ENCODE data around the gene MAMDC4. TPM values are rescaled to one million over a fixed set of nuclear protein-coding genes. Genes with fewer than 3 reads are reported as not detected.
A peak's percentile ranks its signal among the peaks of the same experiment; 100 is the strongest.
"Not testable (repeated sequence)": the region's sequence is repeated elsewhere in the genome, so short reads cannot be mapped to it uniquely, and the experiment has no call there.

MAMDC4 gene
- total RNA-seq, 1 donor from 2014 or later = 3.7 TPM

- Histone ChIP-seq H3K27me3 (ENCODE audit: control insufficient read depth, insufficient read depth, low read length) (no peaks in the 10 kb centered on the region), H3K36me3 (ENCODE audit: control insufficient read depth, insufficient read depth, low read length) (no peaks in the 10 kb centered on the region), H3K4me3 (ENCODE audit: low read depth, low read length) (peak overlapping the region; percentile 74)
- no peak for DNase-seq (ENCODE audit: low read depth)
- TF ChIP-seq, protein P1, sequence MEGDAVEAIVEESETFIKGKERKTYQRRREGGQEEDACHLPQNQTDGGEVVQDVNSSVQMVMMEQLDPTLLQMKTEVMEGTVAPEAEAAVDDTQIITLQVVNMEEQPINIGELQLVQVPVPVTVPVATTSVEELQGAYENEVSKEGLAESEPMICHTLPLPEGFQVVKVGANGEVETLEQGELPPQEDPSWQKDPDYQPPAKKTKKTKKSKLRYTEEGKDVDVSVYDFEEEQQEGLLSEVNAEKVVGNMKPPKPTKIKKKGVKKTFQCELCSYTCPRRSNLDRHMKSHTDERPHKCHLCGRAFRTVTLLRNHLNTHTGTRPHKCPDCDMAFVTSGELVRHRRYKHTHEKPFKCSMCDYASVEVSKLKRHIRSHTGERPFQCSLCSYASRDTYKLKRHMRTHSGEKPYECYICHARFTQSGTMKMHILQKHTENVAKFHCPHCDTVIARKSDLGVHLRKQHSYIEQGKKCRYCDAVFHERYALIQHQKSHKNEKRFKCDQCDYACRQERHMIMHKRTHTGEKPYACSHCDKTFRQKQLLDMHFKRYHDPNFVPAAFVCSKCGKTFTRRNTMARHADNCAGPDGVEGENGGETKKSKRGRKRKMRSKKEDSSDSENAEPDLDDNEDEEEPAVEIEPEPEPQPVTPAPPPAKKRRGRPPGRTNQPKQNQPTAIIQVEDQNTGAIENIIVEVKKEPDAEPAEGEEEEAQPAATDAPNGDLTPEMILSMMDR (IDR thresholded peaks at IDR 0.05; ENCODE audit: insufficient read depth, low read length, poor library complexity, severe bottlenecking) = no peak
Measured at GRCh38 chr9:136865768-136866103, 13.6 kb downstream of the MAMDC4 start.

GRCh38 chr9:136866898-136867421 is 14.8 kb downstream of the MAMDC4 start:
- H3K36me3 ChIP-seq (ENCODE audit: control insufficient read depth, insufficient read depth, low read length); H3K27me3 ChIP-seq (ENCODE audit: control insufficient read depth, insufficient read depth, low read length); DNase-seq (ENCODE audit: low read depth): not testable (repeated sequence)
- H3K4me3 ChIP-seq (ENCODE audit: low read depth, low read length) = peak overlapping the region; percentile 74

DNA sequence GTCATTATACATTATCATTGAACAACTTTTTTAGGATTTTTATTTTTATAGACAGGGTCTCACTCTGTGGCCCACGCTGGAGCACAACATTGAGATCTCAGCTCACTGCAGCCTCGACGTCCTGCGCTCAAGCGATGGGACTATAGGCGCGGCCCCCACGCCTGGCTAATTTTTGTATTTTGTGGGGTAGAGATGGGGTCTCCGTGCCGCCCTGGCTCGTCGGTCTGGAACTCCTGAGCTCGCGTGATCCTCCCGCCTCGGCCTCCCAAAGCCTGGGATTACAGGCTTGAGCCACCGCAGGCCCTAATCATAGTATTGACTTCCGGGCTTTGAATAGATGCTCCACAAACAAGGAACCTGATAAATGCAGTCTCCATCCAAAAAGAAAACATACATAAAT is 15.3 kb downstream of the MAMDC4 start:
- TF ChIP-seq, protein P1 (IDR thresholded peaks at IDR 0.05; ENCODE audit: insufficient read depth, low read length, poor library complexity, severe bottlenecking) = no peak
- Histone ChIP-seq H3K27me3 (ENCODE audit: control insufficient read depth, insufficient read depth, low read length) (no peaks in the 10 kb centered on the region), H3K4me3 (ENCODE audit: low read depth, low read length) (no peak overlapping the region), H3K36me3 (ENCODE audit: control insufficient read depth, insufficient read depth, low read length) (no peaks in the 10 kb centered on the region)
- DNase-seq (ENCODE audit: low read depth) = no peak

DNA sequence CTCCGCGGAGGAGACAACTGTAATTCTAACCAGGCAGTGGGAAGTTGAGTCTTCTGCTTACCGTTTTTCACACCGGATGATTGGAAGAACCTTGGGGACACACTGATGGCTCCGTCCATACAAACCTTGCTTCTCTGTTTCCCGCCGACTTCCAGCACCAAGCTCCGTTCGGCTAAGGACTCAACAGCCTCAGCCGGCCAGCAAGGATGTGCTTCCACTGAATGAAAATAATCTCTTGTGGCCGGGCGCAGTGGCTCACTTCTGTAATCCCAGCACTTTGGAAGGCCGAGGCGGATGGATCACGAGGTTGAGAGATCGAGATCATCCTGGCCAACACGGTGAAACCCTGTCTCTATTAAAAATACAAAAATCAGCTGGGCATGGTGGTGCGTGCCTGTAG is 15.8 kb downstream of the MAMDC4 start:
- TF ChIP-seq, protein P1 (IDR thresholded peaks at IDR 0.05; ENCODE audit: insufficient read depth, low read length, poor library complexity, severe bottlenecking) = no peak
- DNase-seq (ENCODE audit: low read depth) = no peak

GRCh38 chr9:136868644-136869043 is 16.5 kb downstream of the MAMDC4 start:
- H3K27me3 ChIP-seq (ENCODE audit: control insufficient read depth, insufficient read depth, low read length) = no peaks in the 10 kb centered on the region
- no peak for DNase-seq (ENCODE audit: low read depth)
- H3K4me3 ChIP-seq (ENCODE audit: low read depth, low read length) = no peak overlapping the region
- H3K36me3 ChIP-seq (ENCODE audit: control insufficient read depth, insufficient read depth, low read length) = no peaks in the 10 kb centered on the region
- TF ChIP-seq, protein P1 (IDR thresholded peaks at IDR 0.05; ENCODE audit: insufficient read depth, low read length, poor library complexity, severe bottlenecking) = no peak

More for the DNA sequence above, 15.8 kb downstream of the MAMDC4 start:
- Histone ChIP-seq H3K27me3 (ENCODE audit: control insufficient read depth, insufficient read depth, low read length) (no peaks in the 10 kb centered on the region), H3K4me3 (ENCODE audit: low read depth, low read length) (no peak overlapping the region), H3K36me3 (ENCODE audit: control insufficient read depth, insufficient read depth, low read length) (no peaks in the 10 kb centered on the region)

GRCh38 chr9:136869611-136870010 is 17.5 kb downstream of the MAMDC4 start:
- not testable (repeated sequence) for DNase-seq (ENCODE audit: low read depth); H3K27me3 ChIP-seq (ENCODE audit: control insufficient read depth, insufficient read depth, low read length); H3K36me3 ChIP-seq (ENCODE audit: control insufficient read depth, insufficient read depth, low read length); H3K4me3 ChIP-seq (ENCODE audit: low read depth, low read length)

GRCh38 chr9:136875155-136875554 is 23.0 kb downstream of the MAMDC4 start:
- TF ChIP-seq, protein P1 (IDR thresholded peaks at IDR 0.05; ENCODE audit: insufficient read depth, low read length, poor library complexity, severe bottlenecking) = no peak
- no peaks in the 10 kb centered on the region for H3K36me3 ChIP-seq (ENCODE audit: control insufficient read depth, insufficient read depth, low read length)
- H3K27me3 ChIP-seq (ENCODE audit: control insufficient read depth, insufficient read depth, low read length) = peaks cover 2% of the 10 kb centered on the region

More at GRCh38 chr9:136875155-136875554, 23.0 kb downstream of the MAMDC4 start:
- H3K4me3 ChIP-seq (ENCODE audit: low read depth, low read length) = no peak overlapping the region
- no peak for DNase-seq (ENCODE audit: low read depth)

Data from kidney epithelial cell (primary cell).